GM21390 (cell line): ENCODE data around the gene INSYN1.

Experiments
- ATAC-seq: cut with Tn5 transposase; IDR thresholded peaks from one replicate; pipeline ENCODE4 v1.9.1; 2021; ENCODE audit not compliant: unreplicated experiment

The INSYN1 gene

DNA sequence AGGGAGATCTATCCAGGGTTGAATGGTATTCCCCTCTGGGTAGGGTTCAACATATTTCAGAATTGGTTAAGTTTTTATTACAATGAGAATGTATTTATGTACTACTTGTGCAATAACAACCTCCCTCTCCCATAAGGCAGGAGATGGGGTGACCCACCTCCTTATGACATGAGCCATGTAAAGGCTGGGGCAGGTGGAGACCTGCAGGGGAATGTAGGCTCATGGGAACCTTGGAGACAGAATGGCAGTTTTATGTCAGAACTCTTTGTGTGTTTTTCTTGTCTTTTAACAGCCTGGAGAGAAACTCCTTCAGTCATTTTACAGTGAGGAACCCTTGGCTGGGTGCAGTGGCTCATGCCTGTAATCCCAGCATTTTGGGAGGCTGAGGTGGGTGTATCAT lies 24.6 kb upstream of the INSYN1 start:
- ATAC-seq: no peak

DNA sequence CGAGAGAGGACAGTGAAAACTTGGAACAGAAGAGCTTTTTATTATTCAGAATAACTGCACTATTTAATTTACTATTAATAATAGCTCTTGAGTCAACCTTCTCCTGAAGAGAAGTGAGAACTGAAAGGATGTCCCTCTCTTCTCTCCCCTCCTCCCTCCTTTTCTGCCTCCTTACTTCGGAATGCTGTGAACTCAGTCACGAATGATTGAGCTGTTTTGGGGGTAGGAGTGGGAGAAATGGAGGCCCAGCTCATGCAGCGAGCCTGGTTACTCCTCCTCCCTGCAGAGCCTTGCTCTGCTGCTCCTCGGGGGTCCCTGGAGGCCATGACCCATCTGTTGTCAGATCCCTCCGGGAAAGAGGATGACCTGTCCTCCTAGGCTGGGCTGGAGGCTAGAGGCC lies 20.3 kb upstream of the INSYN1 start:
- ATAC-seq: no peak

DNA sequence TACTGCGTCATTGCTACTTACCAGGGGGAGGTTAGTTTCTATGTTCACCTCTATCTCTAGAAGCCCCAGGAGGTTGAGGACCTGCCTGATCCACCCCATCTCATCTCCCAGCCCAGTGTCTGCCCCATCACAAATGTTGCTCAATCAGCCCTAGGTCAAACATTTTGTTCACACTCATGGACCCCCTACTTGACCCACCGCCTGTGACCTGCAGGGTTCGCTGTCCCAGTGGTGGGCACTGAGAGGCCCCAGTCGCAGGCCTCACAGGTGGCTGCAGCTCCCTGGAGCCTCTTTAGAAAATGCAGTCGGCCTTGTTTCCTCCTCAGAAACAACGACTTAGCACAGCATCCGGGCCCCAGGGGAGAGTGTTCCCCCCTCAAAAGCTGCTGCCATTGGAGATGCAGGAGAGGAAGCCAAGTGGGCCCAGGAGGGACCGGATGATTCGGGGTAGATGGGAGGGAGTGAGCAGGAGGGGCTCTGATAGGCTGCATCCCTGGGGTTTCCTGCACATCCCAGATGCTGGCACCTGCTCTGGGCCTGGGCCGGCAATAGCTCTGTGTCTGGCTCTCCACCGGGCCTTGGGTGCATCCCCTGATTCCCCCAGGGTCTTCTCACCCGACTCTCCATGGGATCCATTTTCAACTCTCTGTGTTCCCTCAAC lies 18.4 kb upstream of the INSYN1 start:
- no peak for ATAC-seq

DNA sequence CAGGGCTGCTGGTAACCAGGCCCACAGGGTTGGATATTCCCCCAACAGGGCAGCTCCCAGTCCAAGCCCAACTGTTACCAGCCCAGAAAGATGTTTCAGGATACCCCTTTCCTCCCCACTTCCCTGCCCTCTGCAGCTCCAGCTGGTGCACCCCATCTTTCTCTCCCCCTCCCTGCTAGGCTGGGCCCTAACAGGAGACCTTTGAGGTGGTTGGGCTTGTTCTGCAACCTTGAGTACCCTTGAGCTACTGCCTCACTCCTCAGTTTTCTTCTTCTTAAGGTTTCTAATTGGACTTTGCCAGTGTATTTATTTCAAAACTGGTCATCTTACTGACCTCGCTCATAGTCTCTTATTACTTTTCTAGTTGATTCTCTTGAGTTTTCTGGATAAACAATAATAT lies 16.9 kb upstream of the INSYN1 start:
- no peak for ATAC-seq

DNA sequence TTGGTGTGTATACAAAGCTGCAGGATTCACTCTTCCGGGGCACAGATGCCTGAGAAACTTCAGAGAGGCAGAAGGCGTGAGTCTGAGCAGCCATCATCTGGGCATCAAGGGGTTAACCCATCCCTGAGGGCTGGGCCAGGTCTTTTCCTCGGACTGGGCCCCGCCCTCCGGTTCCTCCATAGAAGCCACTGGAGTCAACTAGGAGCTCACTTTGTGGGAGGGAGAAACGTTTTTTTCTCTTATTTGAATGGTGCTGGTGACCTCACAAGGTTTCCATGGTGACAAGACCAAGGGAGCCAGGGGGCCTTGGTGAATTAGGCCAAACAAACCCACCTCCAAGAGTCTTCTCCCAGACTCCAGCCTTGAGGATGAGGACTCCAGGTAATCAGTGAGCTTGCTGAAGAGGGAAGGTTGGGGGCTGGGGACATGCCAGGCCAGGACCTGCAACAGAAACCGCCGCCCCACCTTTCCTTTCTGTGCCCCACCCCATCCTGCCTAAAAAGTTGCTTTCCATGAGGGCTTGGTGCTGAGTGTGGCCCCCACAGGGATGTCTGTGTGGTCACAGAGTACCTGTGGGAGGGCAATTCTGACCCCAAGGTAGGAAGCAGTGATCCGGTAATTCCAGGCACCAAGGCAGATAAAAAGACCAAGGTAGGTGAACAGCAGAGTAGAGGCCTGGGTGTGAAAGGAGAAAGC lies 14.8 kb upstream of the INSYN1 start:
- no peak for ATAC-seq

DNA sequence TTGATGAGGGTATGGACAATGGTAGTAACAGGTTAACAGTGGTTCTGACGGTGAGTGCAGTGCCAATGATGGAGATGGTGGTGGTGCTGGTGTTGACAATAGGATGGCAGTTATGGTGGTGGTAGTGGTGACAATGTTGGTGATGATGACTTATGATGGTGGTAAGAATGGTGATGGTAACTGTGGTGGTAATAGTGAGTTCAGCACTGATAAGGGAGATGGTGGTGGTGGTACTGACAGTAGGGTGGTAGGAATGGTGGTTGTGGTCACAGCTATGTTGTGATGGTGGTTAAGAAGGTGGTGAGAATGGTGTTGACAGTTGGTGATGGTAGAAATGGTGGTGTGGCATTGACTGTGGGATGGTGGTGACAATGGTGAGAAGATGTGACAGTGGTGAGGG lies 13.4 kb upstream of the INSYN1 start:
- ATAC-seq: no peak

DNA sequence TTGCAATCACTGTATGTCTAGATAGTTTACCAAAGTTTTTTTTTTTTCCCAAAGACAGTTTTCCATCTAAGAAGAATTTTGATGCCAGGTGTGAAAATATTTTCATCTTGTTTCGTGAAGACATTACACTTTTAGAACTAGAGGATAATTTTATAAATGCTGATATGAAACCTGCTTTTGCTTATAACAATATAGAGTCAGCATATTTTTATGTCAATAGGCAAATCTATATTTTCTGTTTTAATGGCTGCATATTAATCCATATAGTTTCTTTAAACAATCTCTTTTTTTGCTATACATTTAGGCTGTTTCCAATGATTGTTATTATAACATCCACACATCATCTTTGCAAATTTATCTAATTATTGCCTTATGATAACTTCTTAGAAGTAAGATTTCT lies 12.6 kb upstream of the INSYN1 start:
- no peak for ATAC-seq

DNA sequence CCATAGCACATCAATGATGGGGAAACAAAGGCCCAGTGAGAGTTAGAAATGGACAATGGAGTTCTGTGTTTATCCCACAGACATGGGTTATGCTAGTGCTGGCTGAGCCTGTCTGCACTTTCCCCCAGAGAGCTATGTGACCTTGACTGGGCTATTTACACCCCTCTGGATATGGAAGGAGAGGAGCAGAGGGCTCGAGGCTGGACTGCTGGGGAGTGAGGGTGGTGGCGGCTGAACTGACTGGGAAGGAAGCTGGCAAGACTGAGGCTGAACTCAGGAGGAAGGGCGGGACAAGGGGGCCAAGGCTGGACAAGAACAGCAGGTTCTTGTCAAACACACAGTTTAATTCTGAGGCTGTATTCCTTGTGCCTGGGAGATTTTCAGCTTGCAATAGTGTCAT lies 10.8 kb upstream of the INSYN1 start:
- ATAC-seq: no peak

DNA sequence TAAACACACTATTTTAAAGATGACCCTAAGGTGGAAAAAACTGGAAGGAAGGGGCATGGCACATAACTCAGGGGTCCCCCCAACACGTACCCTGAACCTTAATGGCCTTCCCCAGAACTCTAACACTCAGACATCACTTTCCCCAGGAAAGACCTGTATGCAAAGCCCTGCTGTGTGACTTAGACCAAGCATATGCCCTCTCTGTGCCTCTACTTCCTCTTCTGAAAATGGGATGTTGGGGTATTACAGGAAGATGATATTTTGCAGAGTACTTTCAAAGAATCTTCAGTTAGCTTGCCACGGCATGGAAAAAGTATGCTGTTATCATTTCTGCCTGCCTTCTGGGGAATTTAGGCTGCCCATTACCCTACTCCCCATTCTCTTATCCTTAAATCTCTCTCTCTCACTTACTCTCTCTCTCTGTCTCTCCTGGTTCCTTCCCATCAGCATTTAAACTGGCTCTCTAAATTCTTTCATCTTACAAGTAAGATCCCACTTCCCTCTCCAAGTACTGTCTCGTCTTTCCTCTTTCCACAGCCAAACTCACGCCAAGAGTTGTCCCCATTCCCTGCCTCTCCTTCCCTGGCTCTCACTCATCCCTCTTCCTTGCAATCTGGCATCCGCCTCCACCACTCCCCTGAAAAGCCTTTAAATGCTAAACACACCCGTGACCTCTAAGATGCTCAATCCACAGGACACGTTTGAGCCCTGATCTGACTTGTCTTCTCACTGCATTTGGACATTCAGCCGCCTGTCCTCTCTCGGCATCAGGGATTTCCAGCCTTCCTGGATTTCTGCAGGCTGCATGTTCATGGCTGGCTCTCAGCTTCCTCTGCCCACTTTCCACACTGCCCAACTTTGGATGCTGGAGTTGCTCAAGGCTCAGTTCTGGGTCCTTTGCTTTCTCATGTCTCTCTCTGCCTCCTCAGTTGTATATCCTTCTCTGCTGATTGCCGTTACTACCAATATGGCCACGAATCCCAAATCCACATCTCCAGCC lies 7.5 kb upstream of the INSYN1 start:
- no peak for ATAC-seq

DNA sequence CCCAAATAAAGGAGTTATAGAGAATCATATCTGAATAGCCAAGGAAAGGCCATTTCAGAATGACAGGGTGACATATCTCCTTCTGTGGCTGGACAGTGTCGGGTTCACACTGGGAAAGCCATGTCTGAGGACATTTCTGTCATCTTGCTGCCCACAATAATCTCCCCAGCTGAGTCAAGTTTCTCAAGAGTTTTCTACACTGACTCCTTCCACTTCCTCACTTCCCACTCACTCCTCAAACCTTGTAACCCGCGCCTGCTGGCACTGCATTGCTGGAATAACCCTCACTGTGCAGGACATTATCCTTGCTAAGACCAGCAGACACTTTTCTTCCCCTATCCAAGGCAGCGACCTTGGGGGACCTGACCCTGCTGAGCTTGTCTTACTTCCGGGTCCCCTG lies 5.3 kb upstream of the INSYN1 start:
- no peak for ATAC-seq

DNA sequence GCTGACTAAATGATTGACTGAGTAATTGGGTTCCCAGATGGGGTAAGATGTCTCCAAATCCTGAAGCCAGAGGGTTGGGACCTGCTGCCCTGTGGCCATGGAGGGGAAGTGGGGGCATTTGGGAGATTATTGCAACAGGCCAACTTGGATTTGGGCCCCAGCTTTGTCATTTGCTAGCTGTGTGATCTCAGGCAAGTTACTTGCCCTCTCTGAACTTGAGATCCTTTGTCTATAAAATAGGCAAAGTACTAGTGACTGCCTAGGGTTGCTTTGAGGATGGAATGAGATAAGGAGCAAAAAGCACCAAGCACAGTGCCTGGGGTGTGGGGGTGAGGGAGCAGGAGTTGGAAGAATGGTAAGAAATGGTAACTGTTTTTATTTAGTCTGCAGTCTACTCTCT lies 4.4 kb upstream of the INSYN1 start:
- ATAC-seq: no peak

DNA sequence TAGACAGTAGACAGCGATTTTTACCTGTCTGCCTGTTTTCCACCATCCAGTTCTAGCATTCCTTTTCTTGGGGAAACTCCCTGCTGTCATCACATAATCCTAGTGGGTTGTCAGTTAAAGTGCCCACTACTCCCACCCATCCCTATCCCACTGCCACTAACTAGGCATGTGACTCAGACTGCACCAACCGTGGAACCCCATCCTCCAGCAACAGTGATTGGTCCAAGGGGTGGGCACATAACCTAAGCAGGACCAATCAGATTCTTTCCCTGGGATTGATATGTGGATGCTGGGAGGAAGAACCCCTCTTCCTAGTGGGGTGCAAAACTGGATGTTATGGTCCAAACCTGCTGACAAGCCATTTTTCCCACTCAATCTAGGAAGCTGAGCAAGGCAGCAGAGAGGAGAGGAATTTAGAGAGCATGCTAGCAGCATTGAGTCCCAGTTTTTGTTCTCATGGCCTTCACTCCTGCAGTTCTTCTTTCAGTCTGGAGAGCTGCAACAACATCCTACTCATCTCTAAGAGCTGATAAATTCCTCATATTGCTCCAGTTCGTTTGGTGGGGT lies 3.9 kb upstream of the INSYN1 start:
- no peak for ATAC-seq

DNA sequence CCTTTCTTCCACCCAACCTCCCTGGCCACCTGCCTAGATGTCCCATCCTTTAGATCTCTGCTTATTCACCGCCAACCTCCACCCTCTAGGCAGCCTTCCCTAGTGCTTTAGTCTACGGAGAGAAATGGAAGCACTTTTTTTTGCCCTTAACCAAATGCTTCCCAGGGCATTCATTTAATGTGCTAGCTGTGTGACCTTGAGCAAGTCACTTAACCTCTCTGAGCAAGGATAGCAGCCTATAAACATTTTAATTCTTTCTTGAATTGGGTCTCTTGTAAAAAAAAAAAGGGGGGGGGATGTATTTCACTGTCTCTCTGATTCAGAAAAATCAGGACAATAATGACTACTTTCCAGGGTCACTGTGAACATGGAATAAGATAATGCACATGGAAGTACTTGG lies 3.2 kb upstream of the INSYN1 start:
- ATAC-seq: no peak

DNA sequence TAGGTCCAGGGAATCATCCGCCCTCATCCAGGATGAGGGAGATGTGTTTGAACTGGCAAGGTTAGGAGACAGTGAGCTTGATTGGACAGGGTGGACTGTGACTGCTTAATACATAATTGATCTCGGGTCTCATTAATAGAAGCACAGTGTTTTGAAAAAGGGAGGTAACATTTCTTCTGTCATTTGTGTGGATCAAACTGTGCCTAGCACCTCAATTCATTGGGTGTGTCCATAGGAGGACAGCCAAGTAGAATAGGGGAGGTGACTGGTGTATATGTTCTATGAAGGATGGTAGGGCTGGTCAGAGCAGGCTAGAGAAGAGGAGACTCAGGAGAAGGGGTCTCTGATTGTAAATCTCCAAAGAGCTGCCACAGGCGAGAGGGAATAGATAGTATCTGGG lies 2.8 kb upstream of the INSYN1 start:
- no peak for ATAC-seq

DNA sequence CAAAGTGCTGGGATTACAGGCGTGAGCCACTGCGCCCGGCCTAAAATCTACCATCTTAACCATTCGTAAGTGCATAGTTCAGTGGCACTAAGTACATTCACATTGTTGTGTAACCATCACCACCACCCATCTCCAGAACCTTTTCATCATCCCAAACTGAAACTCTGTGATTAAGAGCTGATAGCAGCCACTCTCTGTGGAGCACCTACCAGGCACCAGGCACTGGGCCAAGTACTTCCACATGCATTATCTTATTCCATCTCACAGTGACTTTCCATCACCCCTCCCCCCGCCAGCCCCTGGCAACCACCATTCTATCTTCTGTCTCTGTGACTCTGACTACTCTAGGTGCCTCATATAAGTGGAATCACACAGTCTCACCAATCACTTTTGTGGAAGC lies 2.3 kb upstream of the INSYN1 start:
- no peak for ATAC-seq

DNA sequence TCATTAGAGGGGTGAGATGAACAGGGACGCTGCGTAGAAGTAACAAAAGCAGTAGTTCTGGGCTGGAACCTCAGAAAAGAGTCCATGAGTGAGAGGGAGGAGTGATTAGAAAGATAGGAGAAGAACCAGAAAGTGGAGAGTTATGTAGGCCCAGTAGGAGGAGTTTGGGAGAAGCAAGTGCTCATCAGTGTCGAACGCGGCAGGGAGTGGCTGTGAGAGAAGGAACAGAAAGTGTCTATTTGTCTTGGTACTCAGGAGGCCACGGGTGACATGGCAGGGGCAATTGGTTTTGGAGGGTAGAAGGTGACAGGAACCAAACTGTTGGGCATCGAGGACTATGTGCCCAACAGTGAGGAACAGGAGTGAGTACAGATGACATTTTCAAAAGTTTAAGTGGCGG lies 1.3 kb upstream of the INSYN1 start:
- ATAC-seq: no peak

DNA sequence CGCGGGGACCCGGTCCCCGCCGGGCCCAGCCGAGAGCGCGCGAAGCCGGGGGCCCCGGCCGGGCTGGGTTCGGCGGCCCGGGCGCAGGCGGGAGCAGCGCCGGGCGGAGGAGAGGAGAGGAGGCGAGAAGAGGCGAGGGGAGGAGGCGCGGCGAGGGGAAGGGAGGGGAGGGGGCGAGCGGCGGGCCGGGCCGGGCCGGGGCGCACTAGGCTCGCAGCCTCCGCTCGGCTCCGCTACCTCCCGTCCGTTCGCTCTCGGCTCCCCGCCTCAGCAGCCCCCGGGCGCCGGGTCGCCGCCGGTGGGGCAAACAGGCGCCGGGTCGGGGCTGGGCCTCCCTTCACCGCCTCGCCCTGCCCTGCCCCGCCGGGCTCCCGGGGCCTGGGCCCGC lies 351 bp downstream of the INSYN1 start:
- ATAC-seq: no peak

DNA sequence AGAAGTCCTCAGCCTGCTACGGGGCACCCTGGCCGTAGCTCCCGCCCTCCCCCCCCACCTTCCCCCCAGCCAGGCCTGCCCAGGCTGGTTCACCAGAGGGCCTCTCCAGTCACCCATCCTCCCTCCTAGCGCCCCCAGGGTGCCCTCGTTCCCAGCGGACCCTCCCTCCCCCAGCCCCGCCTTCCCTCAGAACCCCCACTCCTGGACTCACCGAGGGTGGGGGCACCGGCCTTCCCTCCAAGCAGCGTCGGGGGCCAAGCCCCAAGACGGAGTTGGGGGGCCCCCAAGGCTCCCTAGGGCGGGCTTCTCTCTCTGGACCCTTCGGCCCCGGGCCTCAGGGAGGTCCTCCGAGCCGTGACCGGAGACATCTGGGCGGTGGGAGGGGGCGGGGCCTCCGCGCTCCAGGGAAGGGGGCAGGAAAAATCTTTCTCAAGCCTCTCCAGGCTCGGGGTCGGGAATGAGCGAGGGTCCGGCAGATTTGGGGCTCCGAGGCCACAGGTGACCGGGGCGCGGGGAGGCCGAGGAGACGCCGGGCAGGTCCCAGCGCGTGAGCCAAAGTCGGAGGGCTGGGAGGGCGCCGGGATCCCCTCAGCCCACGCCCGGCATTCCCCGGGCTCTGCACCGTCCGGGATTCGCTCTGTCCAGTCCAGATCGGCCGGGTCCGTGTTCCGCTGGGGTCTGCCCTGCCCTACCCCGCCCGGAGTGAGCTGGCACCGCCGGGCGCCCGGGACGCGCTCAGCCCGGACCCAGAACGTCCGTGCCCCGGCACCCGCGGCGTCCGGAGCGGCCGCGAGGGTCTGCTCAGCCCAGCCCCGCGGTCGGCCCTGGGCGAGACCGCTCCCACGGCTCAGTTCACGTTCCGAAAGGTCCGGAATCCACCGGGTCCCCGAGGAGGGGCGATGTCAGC lies 999 bp downstream of the INSYN1 start:
- ATAC-seq: no peak

DNA sequence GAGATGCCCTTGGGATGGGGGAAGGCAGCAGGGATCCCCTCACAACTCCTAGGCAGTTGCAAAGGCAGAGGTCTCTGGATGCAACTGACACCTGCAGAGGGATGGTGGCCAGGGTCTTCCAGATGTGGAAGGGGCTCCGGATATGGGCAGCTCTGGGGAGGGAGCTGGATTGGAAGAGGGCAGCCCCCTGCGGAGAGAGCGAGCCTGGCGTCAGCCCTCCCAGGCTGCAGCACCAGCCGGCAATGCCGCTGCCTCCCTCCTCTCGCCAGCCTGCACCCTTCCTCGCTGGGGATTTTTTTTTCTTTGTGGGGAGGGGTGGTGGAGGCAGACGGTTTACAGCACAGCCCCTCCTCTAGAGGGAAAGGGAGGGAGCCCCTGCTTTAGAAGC lies 1.6 kb downstream of the INSYN1 start:
- ATAC-seq: no peak

DNA sequence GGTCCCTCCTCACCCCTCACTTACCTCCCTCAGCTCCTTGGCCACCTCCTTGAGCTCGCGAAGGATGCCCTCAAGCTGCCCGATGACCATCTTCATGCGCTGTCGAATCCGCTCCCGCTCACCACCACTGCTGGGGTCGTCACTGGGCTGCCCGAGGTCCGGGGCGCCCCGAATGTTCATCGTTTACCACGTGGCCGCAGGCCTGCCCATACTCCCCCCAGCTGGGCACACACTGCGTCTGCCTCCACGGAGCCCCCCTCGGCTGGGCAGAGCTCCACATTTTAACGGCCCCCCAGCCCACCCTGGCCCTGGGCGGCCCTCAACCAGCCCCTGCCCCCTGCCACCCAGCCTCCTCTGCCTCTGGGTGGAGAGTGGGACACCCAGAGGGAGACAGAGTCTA lies 2.2 kb downstream of the INSYN1 start:
- no peak for ATAC-seq

DNA sequence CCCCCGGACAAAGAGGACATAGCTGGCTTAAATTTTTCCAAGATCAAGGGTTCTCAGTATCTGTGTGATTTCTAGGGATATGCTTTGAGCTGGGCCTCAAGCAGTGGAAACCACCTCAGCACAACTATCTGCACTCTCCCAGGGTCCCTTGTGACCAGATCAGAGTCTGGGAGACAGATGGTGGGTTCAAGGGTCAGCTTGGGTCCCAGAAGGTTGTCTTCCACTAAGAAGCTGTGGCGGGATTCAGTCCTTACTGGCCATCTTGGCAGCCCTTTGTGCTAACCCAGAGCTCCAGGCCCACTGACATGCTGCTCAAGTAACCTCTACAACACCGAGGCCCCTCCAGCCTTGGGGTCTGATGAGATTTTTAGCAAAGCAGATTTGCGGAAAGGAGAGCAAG lies 2.7 kb downstream of the INSYN1 start:
- ATAC-seq: no peak
